Measurements from ENCODE around the gene TOPORS. TPM values are rescaled to one million over a fixed set of nuclear protein-coding genes. Genes with fewer than 3 reads are reported as not detected.
A peak's percentile ranks its signal among the peaks of the same experiment; 100 is the strongest.

TOPORS gene
- total RNA-seq, 1 experiment from 2014 or later: 26.1 TPM

GRCh38 chr9:32554591-32554990 is 2.2 kb upstream of the TOPORS start:
- TF ChIP-seq ZNF317 (CRISPR knock-in tag; IDR thresholded peaks at IDR 0.05; ENCODE audit: borderline replicate concordance, low read depth) (no peak), ZNF263 (CRISPR knock-in tag; IDR thresholded peaks at IDR 0.05; ENCODE audit: low read depth) (no peak), ZNF425 (CRISPR knock-in tag; conservative IDR thresholded peaks at IDR 0.05) (no peak), ESRRA (CRISPR knock-in tag; IDR thresholded peaks at IDR 0.05; ENCODE audit: borderline replicate concordance) (no peak), NR3C1 (CRISPR knock-in tag; conservative IDR thresholded peaks at IDR 0.05; ENCODE audit: low read depth) (no peak), JUN (CRISPR knock-in tag; IDR thresholded peaks at IDR 0.05) (no peak), JAZF1 (CRISPR knock-in tag; IDR thresholded peaks at IDR 0.05) (no peak)
- TF ChIP-seq, protein P1, sequence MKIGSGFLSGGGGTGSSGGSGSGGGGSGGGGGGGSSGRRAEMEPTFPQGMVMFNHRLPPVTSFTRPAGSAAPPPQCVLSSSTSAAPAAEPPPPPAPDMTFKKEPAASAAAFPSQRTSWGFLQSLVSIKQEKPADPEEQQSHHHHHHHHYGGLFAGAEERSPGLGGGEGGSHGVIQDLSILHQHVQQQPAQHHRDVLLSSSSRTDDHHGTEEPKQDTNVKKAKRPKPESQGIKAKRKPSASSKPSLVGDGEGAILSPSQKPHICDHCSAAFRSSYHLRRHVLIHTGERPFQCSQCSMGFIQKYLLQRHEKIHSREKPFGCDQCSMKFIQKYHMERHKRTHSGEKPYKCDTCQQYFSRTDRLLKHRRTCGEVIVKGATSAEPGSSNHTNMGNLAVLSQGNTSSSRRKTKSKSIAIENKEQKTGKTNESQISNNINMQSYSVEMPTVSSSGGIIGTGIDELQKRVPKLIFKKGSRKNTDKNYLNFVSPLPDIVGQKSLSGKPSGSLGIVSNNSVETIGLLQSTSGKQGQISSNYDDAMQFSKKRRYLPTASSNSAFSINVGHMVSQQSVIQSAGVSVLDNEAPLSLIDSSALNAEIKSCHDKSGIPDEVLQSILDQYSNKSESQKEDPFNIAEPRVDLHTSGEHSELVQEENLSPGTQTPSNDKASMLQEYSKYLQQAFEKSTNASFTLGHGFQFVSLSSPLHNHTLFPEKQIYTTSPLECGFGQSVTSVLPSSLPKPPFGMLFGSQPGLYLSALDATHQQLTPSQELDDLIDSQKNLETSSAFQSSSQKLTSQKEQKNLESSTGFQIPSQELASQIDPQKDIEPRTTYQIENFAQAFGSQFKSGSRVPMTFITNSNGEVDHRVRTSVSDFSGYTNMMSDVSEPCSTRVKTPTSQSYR (CRISPR knock-in tag; IDR thresholded peaks at IDR 0.05): no peak
- TF ChIP-seq, protein P2, sequence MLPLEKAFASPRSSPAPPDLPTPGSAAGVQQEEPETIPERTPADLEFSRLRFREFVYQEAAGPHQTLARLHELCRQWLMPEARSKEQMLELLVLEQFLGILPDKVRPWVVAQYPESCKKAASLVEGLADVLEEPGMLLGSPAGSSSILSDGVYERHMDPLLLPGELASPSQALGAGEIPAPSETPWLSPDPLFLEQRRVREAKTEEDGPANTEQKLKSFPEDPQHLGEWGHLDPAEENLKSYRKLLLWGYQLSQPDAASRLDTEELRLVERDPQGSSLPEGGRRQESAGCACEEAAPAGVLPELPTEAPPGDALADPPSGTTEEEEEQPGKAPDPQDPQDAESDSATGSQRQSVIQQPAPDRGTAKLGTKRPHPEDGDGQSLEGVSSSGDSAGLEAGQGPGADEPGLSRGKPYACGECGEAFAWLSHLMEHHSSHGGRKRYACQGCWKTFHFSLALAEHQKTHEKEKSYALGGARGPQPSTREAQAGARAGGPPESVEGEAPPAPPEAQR (CRISPR knock-in tag; IDR thresholded peaks at IDR 0.05): no peak
- H3K36me3 Mint-ChIP-seq: peaks cover 2% of the 10 kb centered on the region; the same call in 1 of the 2 replicates
- H3K4me1 Mint-ChIP-seq: peaks cover 13% of the 10 kb centered on the region
- ATAC-seq: no peak
- H3K4me3 Mint-ChIP-seq: no peak overlapping the region
- H3K27me3 Mint-ChIP-seq (ENCODE audit: low read depth): no peaks in the 10 kb centered on the region
- H3K27ac Mint-ChIP-seq: no peak overlapping the region
- H3K9me3 Mint-ChIP-seq: no peaks in the 10 kb centered on the region
- CTCF ChIA-PET: interaction anchor here (0.7 to 1.1 kb wide), 3 partner anchors 17 to 29 kb away, joined by 3 read pairs; partner anchors contain the start of gene RIGI
- DNase-seq (ENCODE audit: low spot score): no peak
- POLR2A ChIA-PET: interaction anchor here (0.7 kb wide), 1 partner anchor 27 kb away, joined by 5 read pairs; no protein-coding TSS in a partner anchor

DNA sequence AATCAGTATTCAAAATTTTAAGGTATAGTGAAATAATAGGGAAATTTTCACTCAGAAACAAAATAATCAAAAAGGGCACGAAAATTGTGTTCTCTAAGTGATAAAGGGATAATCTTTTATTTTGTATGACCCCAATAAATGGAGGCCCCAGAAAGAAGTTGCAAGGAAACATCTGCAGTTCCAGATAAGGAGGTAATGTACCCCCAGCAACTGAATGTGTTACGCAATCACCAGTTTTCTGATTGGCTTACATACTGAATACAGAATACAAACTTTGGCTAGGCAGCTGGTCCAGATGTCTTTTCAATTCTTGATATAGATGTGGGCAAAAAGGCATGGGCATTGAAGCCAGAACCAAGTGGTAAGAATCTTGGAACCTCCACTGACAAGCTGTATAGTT is 1.7 kb upstream of the TOPORS start:
- Mint-ChIP-seq H3K27me3 (ENCODE audit: low read depth) (no peaks in the 10 kb centered on the region), H3K27ac (peak overlapping the region; percentile 72; the same call in 1 of the 2 replicates), H3K4me3 (peak overlapping the region; percentile 34; the same call in 1 of the 2 replicates), H3K36me3 (peaks cover 5% of the 10 kb centered on the region), H3K9me3 (no peaks in the 10 kb centered on the region), H3K4me1 (peaks cover 16% of the 10 kb centered on the region)
- ChIA-PET POLR2A (no interaction called here), CTCF (interaction anchor here (0.7 to 1.1 kb wide), 3 partner anchors 18 to 28 kb away, joined by 3 read pairs; partner anchors contain the start of gene RIGI)
- no peak for DNase-seq (ENCODE audit: low spot score)
- no peak for ATAC-seq
- TF ChIP-seq ESRRA (CRISPR knock-in tag; IDR thresholded peaks at IDR 0.05; ENCODE audit: borderline replicate concordance) (no peak), RORB (CRISPR knock-in tag; IDR thresholded peaks at IDR 0.05) (no peak), ZNF121 (CRISPR knock-in tag; IDR thresholded peaks at IDR 0.05) (no peak), CBFB (CRISPR knock-in tag; IDR thresholded peaks at IDR 0.05; ENCODE audit: low read depth) (no peak), NR1H2 (CRISPR knock-in tag; IDR thresholded peaks at IDR 0.05) (no peak), ZNF263 (CRISPR knock-in tag; IDR thresholded peaks at IDR 0.05; ENCODE audit: low read depth) (no peak), ZNF396 (CRISPR knock-in tag; IDR thresholded peaks at IDR 0.05; ENCODE audit: borderline replicate concordance) (no peak), OVOL2 (CRISPR knock-in tag; IDR thresholded peaks at IDR 0.05; ENCODE audit: borderline replicate concordance) (no peak), CREB1 (CRISPR knock-in tag; IDR thresholded peaks at IDR 0.05) (no peak), FOXK1 (CRISPR knock-in tag; IDR thresholded peaks at IDR 0.05) (no peak), CREM (CRISPR knock-in tag; IDR thresholded peaks at IDR 0.05) (no peak), ZNF423 (CRISPR knock-in tag; IDR thresholded peaks at IDR 0.05) (no peak), NFE2L1 (CRISPR knock-in tag; IDR thresholded peaks at IDR 0.05) (no peak)
- TF ChIP-seq, protein P3, sequence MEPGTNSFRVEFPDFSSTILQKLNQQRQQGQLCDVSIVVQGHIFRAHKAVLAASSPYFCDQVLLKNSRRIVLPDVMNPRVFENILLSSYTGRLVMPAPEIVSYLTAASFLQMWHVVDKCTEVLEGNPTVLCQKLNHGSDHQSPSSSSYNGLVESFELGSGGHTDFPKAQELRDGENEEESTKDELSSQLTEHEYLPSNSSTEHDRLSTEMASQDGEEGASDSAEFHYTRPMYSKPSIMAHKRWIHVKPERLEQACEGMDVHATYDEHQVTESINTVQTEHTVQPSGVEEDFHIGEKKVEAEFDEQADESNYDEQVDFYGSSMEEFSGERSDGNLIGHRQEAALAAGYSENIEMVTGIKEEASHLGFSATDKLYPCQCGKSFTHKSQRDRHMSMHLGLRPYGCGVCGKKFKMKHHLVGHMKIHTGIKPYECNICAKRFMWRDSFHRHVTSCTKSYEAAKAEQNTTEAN (CRISPR knock-in tag; IDR thresholded peaks at IDR 0.05): no peak
- TF ChIP-seq, protein P4, sequence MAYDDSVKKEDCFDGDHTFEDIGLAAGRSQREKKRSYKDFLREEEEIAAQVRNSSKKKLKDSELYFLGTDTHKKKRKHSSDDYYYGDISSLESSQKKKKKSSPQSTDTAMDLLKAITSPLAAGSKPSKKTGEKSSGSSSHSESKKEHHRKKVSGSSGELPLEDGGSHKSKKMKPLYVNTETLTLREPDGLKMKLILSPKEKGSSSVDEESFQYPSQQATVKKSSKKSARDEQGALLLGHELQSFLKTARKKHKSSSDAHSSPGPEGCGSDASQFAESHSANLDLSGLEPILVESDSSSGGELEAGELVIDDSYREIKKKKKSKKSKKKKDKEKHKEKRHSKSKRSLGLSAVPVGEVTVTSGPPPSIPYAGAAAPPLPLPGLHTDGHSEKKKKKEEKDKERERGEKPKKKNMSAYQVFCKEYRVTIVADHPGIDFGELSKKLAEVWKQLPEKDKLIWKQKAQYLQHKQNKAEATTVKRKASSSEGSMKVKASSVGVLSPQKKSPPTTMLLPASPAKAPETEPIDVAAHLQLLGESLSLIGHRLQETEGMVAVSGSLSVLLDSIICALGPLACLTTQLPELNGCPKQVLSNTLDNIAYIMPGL (CRISPR knock-in tag; IDR thresholded peaks at IDR 0.05): no peak
- TF ChIP-seq, protein P5, sequence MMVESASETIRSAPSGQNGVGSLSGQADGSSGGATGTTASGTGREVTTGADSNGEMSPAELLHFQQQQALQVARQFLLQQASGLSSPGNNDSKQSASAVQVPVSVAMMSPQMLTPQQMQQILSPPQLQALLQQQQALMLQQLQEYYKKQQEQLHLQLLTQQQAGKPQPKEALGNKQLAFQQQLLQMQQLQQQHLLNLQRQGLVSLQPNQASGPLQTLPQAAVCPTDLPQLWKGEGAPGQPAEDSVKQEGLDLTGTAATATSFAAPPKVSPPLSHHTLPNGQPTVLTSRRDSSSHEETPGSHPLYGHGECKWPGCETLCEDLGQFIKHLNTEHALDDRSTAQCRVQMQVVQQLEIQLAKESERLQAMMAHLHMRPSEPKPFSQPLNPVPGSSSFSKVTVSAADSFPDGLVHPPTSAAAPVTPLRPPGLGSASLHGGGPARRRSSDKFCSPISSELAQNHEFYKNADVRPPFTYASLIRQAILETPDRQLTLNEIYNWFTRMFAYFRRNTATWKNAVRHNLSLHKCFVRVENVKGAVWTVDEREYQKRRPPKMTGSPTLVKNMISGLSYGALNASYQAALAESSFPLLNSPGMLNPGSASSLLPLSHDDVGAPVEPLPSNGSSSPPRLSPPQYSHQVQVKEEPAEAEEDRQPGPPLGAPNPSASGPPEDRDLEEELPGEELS (CRISPR knock-in tag; IDR thresholded peaks at IDR 0.05): no peak

Measured in WTC11 (cell line).